ENCODE results near the gene OR2G3.

The OR2G3 gene

DNA sequence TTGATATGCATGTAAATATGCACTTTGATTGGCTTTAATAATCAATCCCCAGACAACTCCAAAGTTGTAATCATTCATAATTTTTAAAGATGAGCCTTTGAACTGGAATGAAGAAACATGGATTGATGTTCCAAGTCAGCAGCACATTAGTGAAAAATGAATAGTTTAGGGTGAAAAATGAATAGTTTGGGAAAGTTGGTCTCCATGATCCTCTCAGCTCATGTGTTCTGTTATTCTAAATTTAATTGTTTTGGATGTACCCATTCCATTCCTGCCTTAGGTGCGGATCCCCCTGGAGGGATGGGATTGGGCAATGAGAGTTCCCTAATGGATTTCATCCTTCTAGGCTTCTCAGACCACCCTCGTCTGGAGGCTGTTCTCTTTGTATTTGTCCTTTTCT, at the start of gene OR2G3:
Gene OR2G3 (plus strand): TSS at position 301 of the 400 bp plus-strand sequence. CDS start 0 bp downstream, at position 301.
- DNase-seq, result no peak

DNA sequence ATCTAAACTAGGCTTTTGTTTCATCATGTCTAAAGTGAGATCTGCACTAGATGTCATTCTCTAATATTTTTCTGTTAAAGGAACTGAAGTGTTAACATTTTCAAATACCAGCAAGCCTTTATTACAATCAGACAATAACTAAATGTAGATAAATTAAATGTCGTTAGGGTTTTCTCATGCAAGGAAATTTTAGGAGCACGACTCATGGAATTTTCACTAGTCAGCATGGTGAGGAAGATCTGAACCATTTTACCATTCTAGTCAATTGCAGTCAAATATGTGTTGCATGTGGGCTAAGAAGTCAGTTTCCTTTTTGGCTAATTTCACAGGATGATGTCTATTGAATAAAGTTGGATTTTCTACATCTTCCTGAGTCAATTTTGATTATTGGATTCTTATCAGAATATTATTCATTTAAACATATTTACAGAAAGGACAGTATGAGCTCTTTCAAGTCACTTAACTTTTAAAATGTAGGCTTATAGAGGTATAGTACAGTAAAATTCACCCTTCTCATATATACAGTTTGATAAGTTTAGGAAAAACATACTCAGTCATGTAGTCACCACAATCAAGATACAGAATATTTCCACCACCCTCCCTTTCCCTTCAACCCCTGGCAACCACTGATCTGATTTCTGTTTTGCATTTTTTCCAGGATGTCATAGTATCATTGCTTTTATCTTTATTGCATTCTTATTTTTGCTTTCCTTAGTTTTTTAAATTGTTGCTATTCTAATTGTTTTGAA, 47.3 kb upstream of the OR2G3 start:
- DNase-seq, result no peak

DNA sequence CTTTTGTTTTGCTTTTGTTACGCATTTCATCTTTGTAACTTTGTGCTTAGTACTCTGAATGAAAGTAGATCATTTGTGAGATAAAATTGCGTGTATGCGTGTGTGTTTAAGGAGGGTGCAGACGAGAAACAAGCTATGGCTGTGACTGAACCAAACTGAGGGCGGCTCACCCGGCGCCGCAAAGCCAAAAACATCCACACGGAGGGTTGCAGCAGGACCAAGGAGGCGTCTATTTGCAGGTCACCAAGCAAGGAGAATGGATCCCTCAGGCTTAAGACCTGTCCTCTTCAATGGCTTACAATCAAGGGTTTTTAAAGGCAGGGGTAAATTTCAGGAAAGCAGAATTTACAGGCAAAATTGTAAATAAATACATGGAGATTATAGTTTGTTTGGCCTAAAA, 43.7 kb upstream of the OR2G3 start:
- DNase-seq, result no peak

DNA sequence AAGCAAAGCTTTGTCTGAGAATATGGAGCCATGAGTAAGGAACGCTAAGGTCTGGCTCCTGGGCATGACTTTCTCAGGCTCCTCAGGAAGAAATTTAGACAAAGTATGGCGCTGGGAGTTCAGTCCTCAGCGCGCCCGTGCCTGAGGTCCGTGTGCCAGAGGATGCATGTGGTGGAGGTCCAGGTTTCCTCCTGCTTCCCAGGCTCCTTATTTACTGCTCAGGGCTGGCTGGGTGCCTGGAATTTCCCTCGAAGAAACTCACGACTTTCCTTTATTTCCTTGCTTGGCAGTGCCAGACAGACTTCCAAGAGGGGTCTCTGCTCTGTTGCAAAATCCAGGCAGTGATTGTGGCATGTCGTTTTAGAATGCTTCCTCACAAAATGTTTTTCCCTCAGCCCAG, 43.2 kb upstream of the OR2G3 start:
- no peak for DNase-seq

DNA sequence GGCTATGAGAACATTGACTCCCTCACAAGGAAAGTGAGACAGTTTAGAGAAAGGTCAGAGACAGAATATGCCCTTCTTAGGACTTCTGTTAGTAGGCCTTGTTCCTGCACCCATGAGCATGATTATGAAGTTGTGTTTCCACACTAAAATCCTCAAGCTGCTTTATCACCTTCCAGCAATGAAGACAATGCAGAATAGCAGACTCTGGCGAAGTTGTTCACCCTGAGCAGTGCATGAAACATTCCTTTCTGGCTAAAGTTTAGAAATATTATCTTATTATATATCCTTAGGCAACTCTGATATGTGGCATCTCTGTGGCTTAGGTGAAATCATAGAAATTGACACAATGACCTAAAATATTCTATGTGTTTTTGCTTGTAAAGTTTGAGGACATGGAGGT, 31.1 kb upstream of the OR2G3 start:
- no peak for DNase-seq

DNA sequence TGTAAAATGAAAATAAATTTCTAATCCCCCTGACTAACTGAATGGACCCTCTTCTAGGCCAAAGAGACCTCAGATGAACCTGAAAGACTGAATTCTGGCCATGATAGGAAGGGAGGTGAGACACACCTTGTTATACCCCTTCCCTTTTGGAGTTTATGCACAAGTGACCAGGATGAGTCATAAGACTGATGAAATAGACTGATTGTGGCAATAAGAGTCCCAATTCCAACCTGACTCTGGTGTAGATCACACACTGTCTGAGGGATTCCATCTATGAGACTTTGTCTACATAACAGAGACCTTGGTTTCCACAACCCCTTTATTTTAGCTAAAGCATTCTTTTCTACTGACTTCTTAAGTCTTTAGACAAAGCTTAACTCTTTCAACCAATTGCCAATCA, 30.7 kb upstream of the OR2G3 start:
- DNase-seq, result no peak

DNA sequence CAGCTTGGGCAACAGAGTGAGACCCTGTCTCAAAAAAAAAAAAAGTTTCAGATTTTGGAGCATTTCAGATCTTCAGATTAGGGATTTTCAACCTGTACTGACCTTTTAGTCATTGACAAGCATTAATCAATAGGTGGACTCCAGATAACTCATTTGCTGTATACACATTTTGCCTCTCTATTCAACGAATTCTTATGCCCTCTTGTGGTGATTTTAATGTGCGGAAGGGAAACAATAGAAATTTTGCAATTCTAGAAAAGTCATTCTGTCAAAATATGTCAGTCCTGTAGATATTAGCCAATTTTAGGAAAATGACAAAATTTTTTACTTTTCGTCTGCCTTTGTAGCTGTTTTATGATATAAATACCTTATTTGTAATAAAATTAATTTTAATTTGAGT, 28.9 kb upstream of the OR2G3 start:
- no peak for DNase-seq

DNA sequence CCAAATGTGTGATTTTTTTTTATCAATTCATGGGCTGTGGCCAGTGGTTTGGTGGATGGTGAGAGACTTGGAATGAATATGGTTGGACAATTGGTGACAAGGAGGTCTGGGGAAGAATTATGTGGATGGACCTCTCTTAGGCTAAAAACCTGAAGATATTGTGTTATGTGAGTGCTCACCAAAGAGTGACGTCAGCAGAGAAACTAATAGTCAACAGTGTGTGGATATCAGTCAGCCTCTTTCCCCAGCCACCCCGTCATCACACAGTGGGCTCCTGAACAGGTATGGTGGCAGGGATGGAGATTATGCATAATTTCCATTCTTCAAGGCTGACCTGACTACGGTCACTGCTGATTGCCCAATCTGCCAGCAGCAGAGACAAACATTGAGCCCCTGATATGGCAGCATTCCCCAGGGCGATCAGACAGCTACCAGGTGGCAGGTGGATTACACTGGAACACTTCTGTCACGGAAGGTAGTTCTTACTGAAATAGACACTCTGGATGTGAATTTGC, 26.4 kb upstream of the OR2G3 start:
- no peak for DNase-seq

DNA sequence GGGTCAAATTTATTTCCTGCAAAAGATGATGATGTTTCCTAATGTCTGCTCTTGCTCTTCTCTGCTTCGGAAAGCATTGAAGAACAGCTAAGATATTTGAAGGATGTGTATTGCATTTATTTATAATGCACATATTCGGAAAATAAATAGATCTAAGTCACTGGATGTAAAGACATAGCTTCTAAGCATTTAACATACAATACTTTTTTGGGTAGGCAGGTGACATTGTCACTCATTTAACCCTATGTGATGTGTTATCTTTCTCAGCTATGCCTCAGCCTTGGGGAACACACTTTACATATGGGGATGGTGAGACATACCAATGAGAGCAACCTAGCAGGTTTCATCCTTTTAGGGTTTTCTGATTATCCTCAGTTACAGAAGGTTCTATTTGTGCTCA, 17.3 kb upstream of the OR2G3 start, which contains the start of gene OR2G2:
Gene OR2G2 (plus strand): TSS at position 301 of the 400 bp plus-strand sequence. CDS start 0 bp downstream, at position 301.
- DNase-seq, result no peak

DNA sequence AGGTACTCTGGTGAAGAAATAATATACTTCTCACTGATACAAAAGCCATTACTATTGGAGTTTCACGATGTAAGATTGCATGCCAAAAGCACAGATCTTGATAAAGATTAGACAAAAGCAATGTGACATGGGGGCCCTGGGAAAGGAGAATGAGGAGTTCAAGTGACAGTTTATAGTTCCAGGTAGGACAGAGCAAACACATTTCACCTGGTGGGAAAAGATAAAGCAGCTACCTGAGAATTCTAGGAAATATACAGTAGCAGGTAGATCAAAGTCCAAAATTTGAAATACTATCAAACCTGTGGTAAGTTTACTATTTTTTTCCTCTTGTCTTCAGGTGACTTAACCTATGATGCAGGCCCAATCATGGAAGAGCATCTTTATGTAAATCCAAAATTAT, 8.0 kb downstream of the OR2G3 start:
- no peak for DNase-seq

DNA sequence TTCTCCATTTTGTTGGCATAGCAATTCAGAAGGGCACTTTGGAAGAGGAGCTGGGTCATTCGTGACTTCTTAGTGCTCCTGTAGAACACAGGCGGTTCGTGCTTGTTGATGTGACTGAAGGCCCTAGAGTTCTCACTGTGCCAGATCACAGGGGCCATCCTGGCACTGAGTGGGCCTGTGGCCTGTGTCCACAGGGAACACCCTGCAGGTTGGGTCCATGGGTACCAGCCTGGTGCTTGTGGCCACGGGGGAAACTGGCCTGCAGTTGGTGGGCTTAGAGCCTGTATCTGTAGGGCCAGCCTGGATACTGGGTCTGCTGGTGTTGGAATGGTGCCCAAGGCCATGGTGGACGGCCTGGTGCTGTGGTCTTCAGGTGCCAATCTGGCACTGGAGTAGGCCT, 9.2 kb downstream of the OR2G3 start:
- no peak for DNase-seq

DNA sequence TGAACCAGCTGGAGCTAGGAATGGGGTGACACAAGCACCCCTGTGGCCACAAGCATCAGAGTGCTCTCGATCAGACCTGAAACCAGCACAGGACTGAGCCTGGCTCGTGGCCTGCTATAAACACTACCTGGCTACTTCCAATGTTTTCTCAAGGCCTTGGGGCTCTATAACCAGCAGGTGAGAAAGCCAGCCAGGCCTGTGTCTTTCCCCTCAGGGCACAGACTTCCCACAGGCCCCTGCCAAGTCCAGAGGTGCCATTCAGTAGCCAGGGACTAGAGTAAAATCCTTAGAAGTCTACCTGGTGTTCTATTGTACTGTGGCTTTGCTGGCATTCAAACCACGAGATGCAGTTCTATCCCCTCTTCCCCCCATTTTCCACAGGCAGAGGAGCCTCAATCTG, 22.6 kb downstream of the OR2G3 start:
- no peak for DNase-seq

DNA sequence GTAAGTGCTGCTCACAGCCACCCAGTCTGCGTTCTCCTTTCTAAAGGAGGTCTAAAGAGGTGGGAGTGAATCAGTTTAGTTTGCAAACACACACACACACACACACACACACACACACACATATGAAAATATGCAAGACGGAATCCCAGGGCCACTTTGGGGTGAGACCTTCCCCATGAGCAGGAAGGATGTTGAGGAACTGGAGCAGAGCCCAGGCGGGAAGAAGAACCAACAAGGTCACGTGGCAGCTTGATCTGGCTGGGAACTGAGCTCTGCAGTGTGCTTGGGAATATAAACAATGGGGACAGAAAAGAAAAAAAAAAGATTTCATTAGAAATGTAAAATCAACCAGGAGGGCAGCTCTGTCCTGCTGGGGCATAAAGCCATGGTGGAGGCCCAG, 32.6 kb downstream of the OR2G3 start:
- DNase-seq, result no peak

DNA sequence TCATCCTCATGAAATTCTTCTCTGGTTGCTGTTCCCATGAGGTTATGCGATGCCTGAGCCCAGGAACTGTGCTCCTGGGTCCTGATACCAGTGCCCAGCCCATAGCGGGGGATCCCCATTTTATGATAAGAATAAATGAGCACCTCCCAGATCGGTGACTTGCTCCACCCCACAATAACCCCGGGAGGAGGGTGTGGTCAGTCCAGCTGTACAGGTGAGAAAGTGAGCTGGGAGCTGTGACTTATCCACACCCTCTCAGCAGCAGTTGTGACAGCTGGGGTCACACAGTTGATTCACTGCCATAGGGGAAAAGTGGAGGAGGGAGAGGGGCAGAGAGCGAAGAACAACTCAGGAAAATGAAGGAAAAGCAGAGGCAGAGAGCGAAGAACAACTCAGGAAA, 33.4 kb downstream of the OR2G3 start:
- no peak for DNase-seq

DNA sequence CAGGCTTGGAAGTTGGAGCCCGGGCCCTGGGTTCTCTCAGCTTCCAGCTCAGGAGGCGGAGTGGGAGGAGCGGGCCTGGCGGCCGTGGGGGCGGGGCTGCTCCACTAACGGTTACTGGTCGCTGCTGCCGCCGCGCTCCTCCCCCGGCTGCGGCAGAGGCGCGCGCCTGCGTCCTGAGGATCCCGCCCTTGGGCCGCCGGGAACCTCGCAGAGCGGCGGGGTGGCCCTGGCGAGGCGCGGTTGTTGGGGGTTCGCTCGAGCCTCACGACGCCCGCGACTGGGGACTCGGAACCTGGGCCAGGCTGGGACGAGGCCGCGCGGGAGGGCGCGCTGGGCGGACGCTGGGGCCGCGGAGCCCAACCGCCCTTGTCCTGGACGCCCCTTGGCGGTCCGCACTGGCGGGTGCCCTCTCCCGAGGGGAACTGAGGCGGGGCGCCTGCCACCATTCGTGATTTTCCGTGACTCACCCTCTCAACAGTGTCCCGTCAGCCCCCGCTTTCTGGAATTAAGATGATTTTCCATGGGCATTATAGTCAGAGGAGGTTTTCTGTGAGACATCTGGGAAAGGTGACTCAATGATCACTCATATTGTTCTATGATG, 34.1 kb downstream of the OR2G3 start:
- no peak for DNase-seq

DNA sequence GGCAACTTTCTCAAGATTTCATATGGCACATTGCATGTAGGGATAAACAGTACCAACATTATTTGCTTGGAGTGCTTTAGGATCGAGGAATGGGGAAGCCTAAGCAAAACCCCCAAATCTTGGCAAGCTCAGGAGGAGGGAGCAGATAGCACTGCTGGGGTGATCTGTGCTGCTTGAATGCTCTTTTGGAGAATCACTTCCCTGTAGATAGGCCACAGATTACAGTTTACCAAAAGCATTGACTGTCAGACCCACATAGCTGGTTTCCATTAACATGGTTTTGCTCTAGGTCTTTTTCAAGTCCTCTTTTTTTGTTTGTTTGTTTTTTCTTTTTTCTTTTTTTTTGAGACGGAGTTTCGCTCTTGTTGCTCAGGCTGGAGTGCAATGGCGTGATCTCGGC, 37.4 kb downstream of the OR2G3 start:
- no peak for DNase-seq

DNA sequence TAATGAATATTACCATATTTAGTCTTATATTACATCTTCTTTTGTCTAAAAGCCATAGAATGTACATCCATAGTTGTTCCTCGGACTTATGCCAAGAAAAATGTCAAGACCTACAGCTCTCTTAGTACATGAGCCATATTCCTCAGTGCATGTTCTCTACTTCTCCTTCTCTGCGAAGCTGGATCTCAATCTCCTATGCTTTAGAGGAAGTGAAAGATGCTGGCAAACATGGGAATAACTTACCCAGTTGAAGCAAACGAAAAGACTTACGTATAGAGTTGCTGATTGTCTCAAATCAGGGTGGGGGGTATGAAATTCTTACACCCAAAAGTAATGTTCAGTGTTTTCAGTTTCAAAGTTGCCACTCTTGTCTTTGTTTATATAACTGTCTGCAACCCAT, 41.5 kb downstream of the OR2G3 start:
- no peak for DNase-seq

DNA sequence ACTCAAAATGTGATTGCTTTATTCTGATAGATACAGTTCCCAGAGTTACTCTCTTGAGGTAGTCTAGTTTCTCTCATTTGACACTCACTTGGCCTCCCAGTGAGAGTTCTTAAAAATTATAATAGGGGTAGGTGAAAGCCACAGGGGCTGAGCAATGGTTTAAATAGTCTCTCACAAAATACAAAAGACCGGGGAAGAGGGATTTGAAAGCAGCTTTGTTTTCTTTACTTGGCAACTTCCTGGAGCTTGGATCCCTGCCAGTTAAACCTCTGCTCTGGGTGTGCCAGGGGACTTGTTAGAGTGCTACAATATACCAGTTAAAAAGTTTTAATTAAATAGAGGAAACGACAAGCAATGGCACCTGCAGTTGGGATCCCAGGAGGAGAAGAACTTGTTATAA, 42.5 kb downstream of the OR2G3 start:
- DNase-seq, result no peak

DNA sequence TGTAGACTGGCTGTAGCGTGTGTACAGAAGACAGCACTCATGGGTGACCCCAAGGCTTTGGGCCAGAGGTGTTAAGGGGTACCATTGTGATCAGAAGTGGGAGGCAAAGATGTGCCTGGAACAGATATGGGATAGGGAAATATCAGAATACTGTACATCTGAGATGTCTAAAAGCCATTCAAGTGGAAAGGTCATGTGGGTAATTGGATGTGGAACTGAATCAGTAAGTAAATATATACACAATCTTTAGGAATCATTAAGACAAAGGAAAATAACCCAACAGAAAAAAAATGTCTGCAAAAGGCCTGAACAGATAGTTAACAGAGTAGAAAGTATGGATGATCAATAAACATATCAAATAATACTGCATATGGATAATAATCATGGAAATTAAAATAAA, 47.7 kb downstream of the OR2G3 start:
- DNase-seq, result no peak
